Right atrium auricular region (tissue), 2 donors: Measurements from ENCODE around the gene PMEPA1. TPM values are rescaled to one million over a fixed set of nuclear protein-coding genes. Genes with fewer than 3 reads are reported as not detected.

Experiments
- DNase-seq: peaks from one replicate; pipeline ENCODE4 v3.0.0-alpha.2; 2019; ENCODE audit warnings: low spot score
- H3K27ac ChIP-seq, 2 donors: fragments of 200-600 bp; sonication (generic); 1 replicate in 1 of 2; 2 replicates in 1 of 2; pipeline ENCODE4 v1.5.1; 2016 to 2019
- H3K27me3 ChIP-seq, 2 donors: fragments of 200-600 bp; sonication (generic); one replicate each; pipeline versions ENCODE4 v1.5.1 to v1.6.0; 2017 to 2019
- H3K36me3 ChIP-seq: fragments of 200-600 bp; sonication (generic); one replicate; pipeline ENCODE4 v1.5.1; 2016
- H3K4me1 ChIP-seq, 2 donors: fragments of 200-600 bp; sonication (generic); one replicate each; pipeline versions ENCODE4 v1.5.1 to v1.6.0; 2017 to 2019
- H3K4me3 ChIP-seq, 2 donors: fragments of 200-600 bp; sonication (generic); 1 replicate in 1 of 2; 2 replicates in 1 of 2; pipeline ENCODE4 v1.5.1; 2017 to 2019; ENCODE audit warnings: mild to moderate bottlenecking in 1 of 2, moderate library complexity in 1 of 2
- H3K9me3 ChIP-seq, 2 donors: fragments of 200-600 bp; sonication (generic); one replicate each; pipeline ENCODE4 v1.5.1; 2019
- CTCF ChIP-seq, 2 donors: fragments of 200-600 bp; sonication (generic); IDR thresholded peaks; one replicate each; pipeline ENCODE4 v1.5.1; 2019; ENCODE audit warnings: antibody characterized with exemption in 2 of 2
- total RNA-seq, 2 donors: library from RNA; depleted of rRNA; stranded (reverse); fragments of >200 nt; gene quantifications; one replicate each; pipeline ENCODE4 v1.1.0, GENCODE V29; 2016

PMEPA1 gene
- total RNA-seq, 2 donors from 2014 or later: 12.5 to 16.7 TPM

GRCh38 chr20:57718490-57719009, 8.7 kb upstream of the PMEPA1 start:
- peak; percentile 99 for DNase-seq
- Histone ChIP-seq H3K4me3 (peak overlapping the region in 1 of 2 donors; percentile 40), H3K27ac (no peak overlapping the region), H3K9me3 (no peaks in the 10 kb centered on the region), H3K4me1 (peaks cover 0 to 40% of the 10 kb centered on the region in 2 donors), H3K36me3 (no peaks in the 10 kb centered on the region), H3K27me3 (no peaks in the 10 kb centered on the region)
- no peak for TF ChIP-seq CTCF (IDR thresholded peaks at IDR 0.05)

GRCh38 chr20:57717797-57718196, 8.0 kb upstream of the PMEPA1 start:
- no peak for DNase-seq
- Histone ChIP-seq H3K36me3 (no peaks in the 10 kb centered on the region), H3K27me3 (no peaks in the 10 kb centered on the region), H3K9me3 (no peaks in the 10 kb centered on the region), H3K27ac (peak overlapping the region in 1 of 2 donors; percentile 38), H3K4me3 (no peak overlapping the region), H3K4me1 (peaks cover 0 to 47% of the 10 kb centered on the region in 2 donors)
- no peak for TF ChIP-seq CTCF (IDR thresholded peaks at IDR 0.05)

GRCh38 chr20:57716901-57717300, 7.1 kb upstream of the PMEPA1 start:
- no peak for DNase-seq
- H3K4me3 ChIP-seq: no peak overlapping the region

GRCh38 chr20:57716202-57716601, 6.4 kb upstream of the PMEPA1 start:
- no peak for TF ChIP-seq CTCF (IDR thresholded peaks at IDR 0.05)
- H3K4me1 ChIP-seq: peaks cover 0 to 61% of the 10 kb centered on the region in 2 donors
- peak overlapping the region; percentile 60 to 68 for H3K27ac ChIP-seq
- H3K4me3 ChIP-seq: no peak overlapping the region
- no peaks in the 10 kb centered on the region for H3K27me3 ChIP-seq
- no peak for DNase-seq
- no peaks in the 10 kb centered on the region for H3K36me3 ChIP-seq
- no peaks in the 10 kb centered on the region for H3K9me3 ChIP-seq

More at GRCh38 chr20:57716901-57717300, 7.1 kb upstream of the PMEPA1 start:
- Histone ChIP-seq H3K4me1 (peaks cover 0 to 54% of the 10 kb centered on the region in 2 donors), H3K9me3 (no peaks in the 10 kb centered on the region), H3K36me3 (no peaks in the 10 kb centered on the region), H3K27ac (peak overlapping the region; percentile 60 to 68), H3K27me3 (no peaks in the 10 kb centered on the region)
- TF ChIP-seq CTCF (IDR thresholded peaks at IDR 0.05): no peak

- H3K4me1 ChIP-seq: peaks cover 0 to 69% of the 10 kb centered on the region in 2 donors
- TF ChIP-seq CTCF (IDR thresholded peaks at IDR 0.05): no peak
- H3K27me3 ChIP-seq: no peaks in the 10 kb centered on the region
- no peaks in the 10 kb centered on the region for H3K9me3 ChIP-seq
- H3K27ac ChIP-seq: peak overlapping the region in 1 of 2 donors; percentile 60
- no peak overlapping the region for H3K4me3 ChIP-seq
- DNase-seq: no peak
- no peaks in the 10 kb centered on the region for H3K36me3 ChIP-seq
Observed at GRCh38 chr20:57715268-57715904, 5.6 kb upstream of the PMEPA1 start.
